IPS DF 19.7 (cell line): ENCODE measurements around the gene DYNC1H1.
"Not testable (repeated sequence)": the region's sequence is repeated elsewhere in the genome, so short reads cannot be mapped to it uniquely, and the experiment has no call there.

Source experiments
- DNase-seq: peaks from one replicate; pipeline ENCODE4 v3.0.0-alpha.2; 2013; ENCODE audit warnings: low read depth, low spot score

DYNC1H1 gene

GRCh38 chr14:102063808-102064429, 99.5 kb downstream of the DYNC1H1 start:
- DNase-seq, result no peak

- not testable (repeated sequence) for DNase-seq
Observed at GRCh38 chr14:102064590-102064989, 100.2 kb downstream of the DYNC1H1 start.

GRCh38 chr14:102066041-102066451, 101.7 kb downstream of the DYNC1H1 start:
- DNase-seq, result no peak

GRCh38 chr14:102071283-102071998, 107.1 kb downstream of the DYNC1H1 start:
- no peak for DNase-seq

- DNase-seq, result no peak
Observed at GRCh38 chr14:102074415-102074964, 110.1 kb downstream of the DYNC1H1 start.

GRCh38 chr14:102075155-102075554, 110.8 kb downstream of the DYNC1H1 start:
- DNase-seq, result no peak

- no peak for DNase-seq
Observed at GRCh38 chr14:102077382-102077709, 113.0 kb downstream of the DYNC1H1 start.

GRCh38 chr14:102078361-102078791, 114.0 kb downstream of the DYNC1H1 start:
- not testable (repeated sequence) for DNase-seq

GRCh38 chr14:102078831-102079699, 114.7 kb downstream of the DYNC1H1 start:
- no peak for DNase-seq

GRCh38 chr14:102079700-102079979, 115.3 kb downstream of the DYNC1H1 start:
- no peak for DNase-seq

- no peak for DNase-seq
Observed at GRCh38 chr14:102080183-102081080, 116.1 kb downstream of the DYNC1H1 start.

GRCh38 chr14:102081231-102082080, 117.1 kb downstream of the DYNC1H1 start:
- DNase-seq, result no peak

GRCh38 chr14:102084522-102084921, 120.1 kb downstream of the DYNC1H1 start:
- DNase-seq, result not testable (repeated sequence)

GRCh38 chr14:102084931-102085330, 120.6 kb downstream of the DYNC1H1 start:
- no peak for DNase-seq

GRCh38 chr14:102085488-102085887, 121.1 kb downstream of the DYNC1H1 start:
- no peak for DNase-seq

- DNase-seq, result no peak
Observed at GRCh38 chr14:102085948-102086708, 121.8 kb downstream of the DYNC1H1 start.

GRCh38 chr14:102086709-102086971, 122.3 kb downstream of the DYNC1H1 start:
- DNase-seq, result no peak

- no peak for DNase-seq
Observed at GRCh38 chr14:102086972-102087761, 122.8 kb downstream of the DYNC1H1 start, which contains the start of gene HSP90AA1. Gene HSP90AA1 (minus strand): TSS chr14:102087044. CDS start chr14:102086378, 666 bp downstream.

GRCh38 chr14:102087762-102088011, 123.3 kb downstream of the DYNC1H1 start:
- no peak for DNase-seq
